ENCODE results near the gene GNAQ. TPM values are rescaled to one million over a fixed set of nuclear protein-coding genes. Genes with fewer than 3 reads are reported as not detected.

GNAQ gene
- total RNA-seq, 1 donor from 2014 or later, result 35.4 TPM

DNA sequence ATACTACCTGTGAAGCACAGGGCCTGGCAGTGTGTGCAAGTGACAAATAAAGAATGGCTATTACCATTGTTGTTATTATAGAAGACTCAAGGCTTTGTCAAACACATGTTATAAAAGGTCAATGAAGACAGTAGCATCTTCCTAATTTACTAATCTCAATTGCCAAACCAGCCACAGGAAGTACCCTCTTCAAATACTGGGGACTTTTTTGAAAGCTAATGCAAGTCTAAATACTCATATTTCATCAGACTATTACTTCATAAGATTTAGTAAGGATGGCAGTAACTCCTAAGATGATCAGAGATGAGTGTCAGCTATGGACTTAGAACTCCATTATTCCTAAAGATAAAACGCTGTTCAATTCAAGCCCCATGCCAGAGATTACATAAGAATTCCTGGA lies 43.0 kb downstream of the GNAQ start:
- no peaks in the 10 kb centered on the region for H3K36me3 ChIP-seq (ENCODE audit: control insufficient read depth, insufficient read depth, low read length)
- no peak for DNase-seq (ENCODE audit: low read depth)
- H3K4me3 ChIP-seq (ENCODE audit: low read depth, low read length), result no peak overlapping the region
- no peaks in the 10 kb centered on the region for H3K27me3 ChIP-seq (ENCODE audit: control insufficient read depth, insufficient read depth, low read length)
- TF ChIP-seq, protein P1, sequence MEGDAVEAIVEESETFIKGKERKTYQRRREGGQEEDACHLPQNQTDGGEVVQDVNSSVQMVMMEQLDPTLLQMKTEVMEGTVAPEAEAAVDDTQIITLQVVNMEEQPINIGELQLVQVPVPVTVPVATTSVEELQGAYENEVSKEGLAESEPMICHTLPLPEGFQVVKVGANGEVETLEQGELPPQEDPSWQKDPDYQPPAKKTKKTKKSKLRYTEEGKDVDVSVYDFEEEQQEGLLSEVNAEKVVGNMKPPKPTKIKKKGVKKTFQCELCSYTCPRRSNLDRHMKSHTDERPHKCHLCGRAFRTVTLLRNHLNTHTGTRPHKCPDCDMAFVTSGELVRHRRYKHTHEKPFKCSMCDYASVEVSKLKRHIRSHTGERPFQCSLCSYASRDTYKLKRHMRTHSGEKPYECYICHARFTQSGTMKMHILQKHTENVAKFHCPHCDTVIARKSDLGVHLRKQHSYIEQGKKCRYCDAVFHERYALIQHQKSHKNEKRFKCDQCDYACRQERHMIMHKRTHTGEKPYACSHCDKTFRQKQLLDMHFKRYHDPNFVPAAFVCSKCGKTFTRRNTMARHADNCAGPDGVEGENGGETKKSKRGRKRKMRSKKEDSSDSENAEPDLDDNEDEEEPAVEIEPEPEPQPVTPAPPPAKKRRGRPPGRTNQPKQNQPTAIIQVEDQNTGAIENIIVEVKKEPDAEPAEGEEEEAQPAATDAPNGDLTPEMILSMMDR (IDR thresholded peaks at IDR 0.05; ENCODE audit: insufficient read depth, low read length, poor library complexity, severe bottlenecking), result no peak

DNA sequence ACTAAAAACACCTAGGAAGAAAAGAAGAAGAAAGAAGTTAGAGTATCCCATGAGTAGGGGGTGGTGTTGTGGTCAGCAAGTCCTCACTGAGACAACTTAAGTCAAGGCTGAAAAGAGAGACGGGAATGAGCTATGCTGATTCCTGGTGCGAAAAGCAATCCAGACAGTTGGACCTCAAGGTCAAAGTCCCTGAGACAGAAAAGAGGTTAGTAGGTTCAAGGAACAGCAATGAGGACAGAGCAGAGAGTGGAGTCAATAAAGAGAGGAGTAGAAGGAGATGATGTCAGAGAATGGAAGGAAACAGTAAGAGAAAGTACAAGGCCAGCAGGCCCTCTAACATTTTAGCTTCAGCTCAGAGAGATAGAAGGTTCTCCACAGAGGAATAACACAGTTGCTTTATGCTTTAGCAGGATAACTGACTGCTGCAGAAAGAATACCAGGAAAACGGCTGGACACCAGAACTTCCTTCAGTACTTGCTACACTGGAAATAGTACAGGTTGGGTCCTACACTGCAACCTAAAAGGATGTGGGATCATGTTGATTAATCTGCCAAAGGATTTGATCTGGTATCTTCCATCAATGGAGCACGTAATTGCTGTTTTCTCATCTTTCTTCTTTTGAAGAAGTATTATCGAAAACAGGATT lies 43.6 kb downstream of the GNAQ start:
- no peak for DNase-seq (ENCODE audit: low read depth)
- Histone ChIP-seq H3K27me3 (ENCODE audit: control insufficient read depth, insufficient read depth, low read length) (no peaks in the 10 kb centered on the region), H3K36me3 (ENCODE audit: control insufficient read depth, insufficient read depth, low read length) (peaks cover 2% of the 10 kb centered on the region), H3K4me3 (ENCODE audit: low read depth, low read length) (no peak overlapping the region)
- TF ChIP-seq, protein P1 (IDR thresholded peaks at IDR 0.05; ENCODE audit: insufficient read depth, low read length, poor library complexity, severe bottlenecking), result no peak

DNA sequence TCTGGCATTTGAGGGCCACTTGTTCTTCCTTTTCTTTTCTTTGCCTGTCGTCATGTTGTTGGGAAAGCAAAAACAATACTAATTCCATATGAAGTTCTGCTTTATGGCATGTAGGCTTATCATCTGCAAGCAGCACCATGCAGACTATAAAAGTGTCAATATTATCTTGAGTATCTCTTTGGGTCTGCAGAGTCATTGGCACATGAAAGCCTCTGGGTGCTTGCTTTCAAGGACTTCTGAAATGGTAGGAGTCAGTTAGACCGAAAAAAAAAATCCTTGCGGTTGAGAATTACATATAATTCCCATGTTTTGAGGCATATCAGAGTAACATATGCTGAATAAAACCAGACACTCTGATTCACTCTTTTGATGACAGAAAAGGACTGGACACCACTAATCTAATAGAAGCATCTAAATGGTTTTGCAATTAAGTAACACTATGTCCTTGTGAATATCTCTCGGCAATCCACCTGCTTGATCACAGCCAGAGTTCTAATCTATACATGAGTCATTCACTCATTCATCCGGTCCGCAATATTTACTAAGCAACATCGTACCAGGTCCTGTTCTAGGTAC lies 44.4 kb downstream of the GNAQ start:
- no peak for DNase-seq (ENCODE audit: low read depth)
- H3K36me3 ChIP-seq (ENCODE audit: control insufficient read depth, insufficient read depth, low read length), result peaks cover 2% of the 10 kb centered on the region
- TF ChIP-seq, protein P1 (IDR thresholded peaks at IDR 0.05; ENCODE audit: insufficient read depth, low read length, poor library complexity, severe bottlenecking), result no peak
- no peaks in the 10 kb centered on the region for H3K27me3 ChIP-seq (ENCODE audit: control insufficient read depth, insufficient read depth, low read length)
- H3K4me3 ChIP-seq (ENCODE audit: low read depth, low read length), result no peak overlapping the region

DNA sequence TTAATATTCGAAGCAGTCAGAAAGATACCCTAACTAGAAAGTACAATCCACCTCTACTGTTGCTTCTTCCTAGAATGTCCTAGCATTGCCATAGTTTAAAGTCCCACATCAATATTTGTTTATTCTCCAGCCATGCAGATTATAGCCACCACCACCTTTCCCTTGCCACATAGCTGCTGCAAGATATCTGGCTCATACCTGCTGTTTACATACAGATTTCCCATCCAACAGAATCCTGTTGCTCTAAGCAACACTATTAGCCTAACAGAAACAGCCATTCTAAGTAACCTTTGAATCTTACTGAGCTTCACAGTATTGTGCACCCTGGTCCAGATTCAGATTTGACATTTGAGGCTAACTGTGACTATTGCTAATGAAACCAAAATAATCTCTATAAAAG lies 45.6 kb downstream of the GNAQ start:
- TF ChIP-seq, protein P1 (IDR thresholded peaks at IDR 0.05; ENCODE audit: insufficient read depth, low read length, poor library complexity, severe bottlenecking), result no peak
- Histone ChIP-seq H3K36me3 (ENCODE audit: control insufficient read depth, insufficient read depth, low read length) (peaks cover 2% of the 10 kb centered on the region), H3K4me3 (ENCODE audit: low read depth, low read length) (no peak overlapping the region), H3K27me3 (ENCODE audit: control insufficient read depth, insufficient read depth, low read length) (no peaks in the 10 kb centered on the region)
- no peak for DNase-seq (ENCODE audit: low read depth)

DNA sequence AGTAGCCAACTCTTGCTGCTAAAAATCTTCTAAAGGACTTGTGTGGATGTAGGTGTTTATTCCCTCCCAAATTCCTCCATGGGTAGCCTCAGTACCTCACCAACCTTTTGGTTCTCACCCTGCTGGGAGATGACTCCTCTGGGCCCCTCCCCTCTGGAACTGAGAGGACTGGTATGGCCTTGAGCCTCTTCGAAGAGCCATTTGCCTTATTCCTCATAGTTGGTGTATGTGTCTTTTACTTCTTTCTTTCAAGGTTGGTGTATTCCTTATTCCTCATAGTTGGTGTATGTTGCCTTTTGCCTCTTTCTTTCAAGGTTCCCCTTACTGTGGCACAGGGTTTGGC lies 48.3 kb downstream of the GNAQ start:
- Histone ChIP-seq H3K36me3 (ENCODE audit: control insufficient read depth, insufficient read depth, low read length) (peaks cover 2% of the 10 kb centered on the region), H3K4me3 (ENCODE audit: low read depth, low read length) (no peak overlapping the region), H3K27me3 (ENCODE audit: control insufficient read depth, insufficient read depth, low read length) (no peaks in the 10 kb centered on the region)
- TF ChIP-seq, protein P1 (IDR thresholded peaks at IDR 0.05; ENCODE audit: insufficient read depth, low read length, poor library complexity, severe bottlenecking), result no peak
- DNase-seq (ENCODE audit: low read depth), result no peak

All from kidney epithelial cell (primary cell).